ENCODE results near the gene ALDH4A1. TPM values are rescaled to one million over a fixed set of nuclear protein-coding genes. Genes with fewer than 3 reads are reported as not detected.

Gene ALDH4A1
- total and polyA plus RNA-seq, 7 donors = 19.5 to 81.1 (median 31.9) TPM

DNA sequence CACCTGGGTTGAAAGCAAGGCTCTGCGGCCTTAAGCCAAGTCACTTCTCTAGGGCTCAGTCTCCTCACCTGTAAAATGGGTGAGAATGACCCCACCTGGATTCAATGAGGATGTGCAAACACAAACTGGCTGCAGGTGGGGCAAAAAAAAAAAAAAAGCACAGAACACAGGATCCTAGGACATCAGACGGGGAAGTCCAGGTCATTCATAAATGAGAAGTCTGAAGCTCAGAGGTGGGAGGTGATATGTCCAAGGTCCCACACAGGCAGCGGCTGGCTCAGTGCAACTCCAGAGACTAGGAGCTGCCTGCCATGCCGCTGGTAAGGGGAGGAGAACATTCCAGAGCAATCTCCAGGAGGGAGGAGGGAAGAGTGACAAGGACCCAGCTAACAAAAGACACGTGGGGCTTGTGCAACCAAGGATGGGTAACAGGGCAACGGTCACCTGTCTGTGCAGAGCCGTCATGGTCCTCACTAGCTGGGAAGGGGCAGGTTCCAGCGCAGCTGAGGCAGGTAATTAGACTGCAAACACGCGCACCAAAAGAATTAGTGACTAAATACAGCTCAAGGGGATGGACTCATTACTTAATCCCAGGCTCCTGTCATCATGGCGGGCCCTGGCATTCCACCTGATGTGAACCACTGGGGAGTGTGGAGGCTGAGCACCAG, 34.6 kb upstream of the ALDH4A1 start:
- H3K27me3 ChIP-seq (ENCODE audit: insufficient read depth in 3 of 3, low read length in 2 of 3) = no peaks in the 10 kb centered on the region
- intact Hi-C loops (cut with DNase I) = no loop called here
- no peak overlapping the region for H3K4me3 ChIP-seq
- no peaks in the 10 kb centered on the region for H3K36me3 ChIP-seq (ENCODE audit: insufficient read depth in 1 of 2, low read depth in 1 of 2)
- H3K4me1 ChIP-seq = peaks cover 23% of the 10 kb centered on the region
- WGBS, 3 donors = 88 to 91% (median 90%) methylated on average over 11 of the region's 11 CpGs
- no peak overlapping the region for H3K27ac ChIP-seq
- no peaks in the 10 kb centered on the region for H3K9me3 ChIP-seq
- TF ChIP-seq, protein P1, sequence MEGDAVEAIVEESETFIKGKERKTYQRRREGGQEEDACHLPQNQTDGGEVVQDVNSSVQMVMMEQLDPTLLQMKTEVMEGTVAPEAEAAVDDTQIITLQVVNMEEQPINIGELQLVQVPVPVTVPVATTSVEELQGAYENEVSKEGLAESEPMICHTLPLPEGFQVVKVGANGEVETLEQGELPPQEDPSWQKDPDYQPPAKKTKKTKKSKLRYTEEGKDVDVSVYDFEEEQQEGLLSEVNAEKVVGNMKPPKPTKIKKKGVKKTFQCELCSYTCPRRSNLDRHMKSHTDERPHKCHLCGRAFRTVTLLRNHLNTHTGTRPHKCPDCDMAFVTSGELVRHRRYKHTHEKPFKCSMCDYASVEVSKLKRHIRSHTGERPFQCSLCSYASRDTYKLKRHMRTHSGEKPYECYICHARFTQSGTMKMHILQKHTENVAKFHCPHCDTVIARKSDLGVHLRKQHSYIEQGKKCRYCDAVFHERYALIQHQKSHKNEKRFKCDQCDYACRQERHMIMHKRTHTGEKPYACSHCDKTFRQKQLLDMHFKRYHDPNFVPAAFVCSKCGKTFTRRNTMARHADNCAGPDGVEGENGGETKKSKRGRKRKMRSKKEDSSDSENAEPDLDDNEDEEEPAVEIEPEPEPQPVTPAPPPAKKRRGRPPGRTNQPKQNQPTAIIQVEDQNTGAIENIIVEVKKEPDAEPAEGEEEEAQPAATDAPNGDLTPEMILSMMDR (IDR thresholded peaks at IDR 0.05) = no peak
- DNase-seq (no peak), ATAC-seq (no peak)

DNA sequence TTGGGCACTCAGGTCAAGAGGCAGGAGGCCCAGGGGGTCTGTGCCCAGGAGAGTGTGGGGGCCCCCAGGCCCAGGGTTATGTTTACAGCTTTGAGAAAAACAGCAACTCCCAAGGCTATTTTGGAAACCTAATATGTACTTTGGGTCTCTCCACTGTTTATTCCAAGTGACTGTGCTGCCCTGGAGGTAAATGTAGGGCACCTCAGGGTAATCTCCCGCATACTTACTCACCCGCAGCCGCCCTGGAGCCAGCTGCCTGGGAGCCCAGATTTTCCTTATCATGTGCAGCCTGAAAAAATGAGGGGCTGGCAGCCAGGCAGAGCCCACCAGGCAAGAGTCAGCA, 34.1 kb upstream of the ALDH4A1 start:
- no peaks in the 10 kb centered on the region for H3K27me3 ChIP-seq (ENCODE audit: insufficient read depth in 3 of 3, low read length in 2 of 3)
- TF ChIP-seq, protein P1 (IDR thresholded peaks at IDR 0.05) = no peak
- H3K4me3 ChIP-seq = no peak overlapping the region
- no peak for ATAC-seq
- no peak overlapping the region for H3K27ac ChIP-seq
- no peaks in the 10 kb centered on the region for H3K36me3 ChIP-seq (ENCODE audit: insufficient read depth in 1 of 2, low read depth in 1 of 2)
- DNase-seq = no peak
- H3K9me3 ChIP-seq = no peaks in the 10 kb centered on the region
- intact Hi-C loops (cut with DNase I) = no loop called here
- 88 to 100% (median 90%) methylated on average over 3 of the region's 3 CpGs for WGBS, 3 donors
- H3K4me1 ChIP-seq = peaks cover 20% of the 10 kb centered on the region

DNA sequence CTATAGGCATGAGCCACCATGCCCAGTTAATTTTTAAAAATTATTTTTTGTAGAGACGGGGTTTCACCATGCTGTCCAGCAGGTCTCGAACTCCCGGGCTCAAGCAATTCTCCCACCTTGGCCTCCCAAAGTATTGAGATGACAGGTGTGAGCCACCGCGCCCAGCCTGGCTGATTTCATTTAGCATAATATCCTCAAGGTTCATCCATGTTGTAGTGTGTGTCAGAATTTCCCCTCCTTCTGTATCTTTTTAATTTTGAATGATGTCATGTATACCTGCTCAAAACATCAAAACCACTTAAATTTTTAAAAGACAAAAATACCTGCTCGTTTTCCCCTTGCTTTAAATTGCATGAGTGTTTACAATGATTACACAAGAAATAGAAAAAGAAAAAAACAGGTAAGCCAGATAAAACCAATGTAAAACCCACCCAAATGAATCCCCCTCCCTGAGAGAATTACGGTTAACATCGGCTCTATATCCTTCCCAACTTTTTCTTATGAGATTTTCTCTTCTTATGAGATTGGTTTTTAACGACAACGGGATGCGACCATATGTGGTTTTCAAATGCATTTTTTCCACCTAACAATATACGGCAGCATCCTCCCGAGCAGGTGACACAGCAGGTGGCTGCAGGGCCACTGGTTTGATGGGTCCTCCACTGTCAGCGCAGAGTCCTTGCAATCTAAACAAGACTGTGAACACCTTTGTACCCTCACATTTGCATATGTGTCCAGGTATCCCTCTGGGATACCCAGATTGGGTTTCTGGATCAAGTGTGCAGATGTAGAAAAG, 32.0 kb upstream of the ALDH4A1 start:
- Histone ChIP-seq H3K27ac (no peak overlapping the region), H3K4me1 (peaks cover 9% of the 10 kb centered on the region), H3K4me3 (no peak overlapping the region), H3K27me3 (ENCODE audit: insufficient read depth in 3 of 3, low read length in 2 of 3) (no peaks in the 10 kb centered on the region), H3K36me3 (ENCODE audit: insufficient read depth in 1 of 2, low read depth in 1 of 2) (no peaks in the 10 kb centered on the region), H3K9me3 (no peaks in the 10 kb centered on the region)
- DNase-seq = no peak
- WGBS, 3 donors = 80 to 90% (median 80%) methylated on average over 14 of the region's 14 CpGs
- ATAC-seq = no peak
- TF ChIP-seq, protein P1 (IDR thresholded peaks at IDR 0.05) = no peak
- intact Hi-C loops (cut with DNase I) = no loop called here

DNA sequence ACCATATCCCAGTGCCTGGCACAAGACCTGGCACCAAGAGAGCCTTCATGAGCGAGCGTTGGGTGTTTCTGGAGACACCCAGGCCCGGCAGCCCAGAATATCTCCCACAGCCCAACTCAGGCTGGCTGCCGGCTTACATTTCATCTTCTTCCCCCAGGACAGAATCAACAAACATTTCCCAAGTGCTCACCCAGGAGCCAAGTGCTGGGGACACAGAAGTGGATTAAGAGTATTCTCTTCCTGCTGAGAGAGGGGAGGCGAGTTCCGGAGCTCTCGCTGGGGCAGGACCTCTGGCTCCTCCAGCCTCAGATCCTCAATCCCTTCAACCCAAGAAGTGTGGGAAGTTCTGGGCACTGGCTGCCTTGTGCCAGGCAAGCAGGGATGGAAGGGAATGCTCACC, 30.5 kb upstream of the ALDH4A1 start:
- DNase-seq (no peak), ATAC-seq (peak in 2 of 4 donors; percentile 30 to 42)
- WGBS, 3 donors = 52 to 63% (median 58%) methylated on average over 7 of the region's 7 CpGs
- H3K4me3 ChIP-seq = no peak overlapping the region
- H3K36me3 ChIP-seq (ENCODE audit: insufficient read depth in 1 of 2, low read depth in 1 of 2) = no peaks in the 10 kb centered on the region
- no peaks in the 10 kb centered on the region for H3K9me3 ChIP-seq
- TF ChIP-seq, protein P1 (IDR thresholded peaks at IDR 0.05) = no peak
- H3K27me3 ChIP-seq (ENCODE audit: insufficient read depth in 3 of 3, low read length in 2 of 3) = no peaks in the 10 kb centered on the region
- H3K4me1 ChIP-seq = no peaks in the 10 kb centered on the region
- intact Hi-C loops (cut with DNase I) = no loop called here
- no peak overlapping the region for H3K27ac ChIP-seq
